HG02642 (cell line): ENCODE results near the gene CES4A.
"Not testable (repeated sequence)": the region's sequence is repeated elsewhere in the genome, so short reads cannot be mapped to it uniquely, and the experiment has no call there.

Experiments used
- ATAC-seq: cut with Tn5 transposase; IDR thresholded peaks from one replicate; pipeline ENCODE4 v1.9.1; 2021; ENCODE audit warnings: mild to moderate bottlenecking; ENCODE audit not compliant: unreplicated experiment, poor library complexity

The CES4A gene

GRCh38 chr16:66988197-66988788 is at the start of gene CES4A:
Gene CES4A (plus strand): TSS chr16:66988589. CDS start chr16:66988773, 184 bp downstream.
- ATAC-seq: no peak

- ATAC-seq: no peak
Measured at GRCh38 chr16:66939366-66939765, 49.0 kb upstream of the CES4A start.

- no peak for ATAC-seq
Measured at GRCh38 chr16:66940236-66940635, 48.2 kb upstream of the CES4A start.

- ATAC-seq: no peak
Measured at GRCh38 chr16:66942981-66943380, 45.4 kb upstream of the CES4A start.

DNA sequence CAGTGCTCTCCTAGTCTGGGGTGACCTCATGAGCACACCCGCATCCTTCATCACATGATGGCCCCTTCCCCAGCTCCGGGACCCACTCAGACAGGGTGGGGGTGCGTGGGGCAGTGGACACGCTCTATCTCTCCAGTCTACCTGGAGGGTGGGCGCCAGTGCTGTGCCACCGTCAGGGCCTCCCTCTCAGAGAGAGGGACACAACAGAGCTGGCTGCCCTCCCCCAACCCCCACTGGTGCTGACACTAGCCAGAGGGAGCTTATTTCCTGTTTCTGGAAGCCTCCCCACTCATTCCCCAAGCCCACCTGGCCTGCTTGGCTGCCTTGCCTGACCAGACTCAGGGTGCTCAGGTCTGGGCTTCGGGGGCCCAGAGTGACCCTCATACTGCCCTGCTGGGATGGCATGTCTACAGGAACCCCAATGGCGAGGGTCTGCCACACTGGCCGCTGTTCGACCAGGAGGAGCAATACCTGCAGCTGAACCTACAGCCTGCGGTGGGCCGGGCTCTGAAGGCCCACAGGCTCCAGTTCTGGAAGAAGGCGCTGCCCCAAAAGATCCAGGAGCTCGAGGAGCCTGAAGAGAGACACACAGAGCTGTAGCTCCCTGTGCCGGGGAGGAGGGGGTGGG is 44.8 kb upstream of the CES4A start:
- ATAC-seq: no peak

GRCh38 chr16:66944054-66944441 is 44.3 kb upstream of the CES4A start:
- ATAC-seq: no peak

DNA sequence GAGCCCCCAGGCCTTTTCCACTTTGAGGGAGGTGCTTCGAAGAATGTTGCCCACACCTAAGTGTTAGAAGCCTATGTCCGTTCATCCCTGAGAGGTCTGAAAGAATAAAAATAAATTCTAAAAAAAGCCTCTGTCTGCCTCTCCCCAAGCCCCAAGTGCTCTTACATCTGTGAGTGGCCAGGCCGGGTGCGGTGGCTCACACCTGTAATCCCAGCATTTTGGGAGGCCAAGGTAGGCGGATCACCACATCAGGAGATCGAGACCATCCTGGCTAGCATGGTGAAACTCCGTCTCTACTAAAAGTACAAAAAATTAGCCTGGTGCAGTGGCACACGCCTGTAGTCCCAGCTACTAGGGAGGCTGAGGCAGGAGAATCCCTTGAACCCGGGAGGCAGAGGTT is 43.4 kb upstream of the CES4A start:
- not testable (repeated sequence) for ATAC-seq

GRCh38 chr16:66945939-66946338 is 42.5 kb upstream of the CES4A start:
- ATAC-seq: no peak

- no peak for ATAC-seq
Measured at GRCh38 chr16:66946541-66946940, 41.8 kb upstream of the CES4A start.

DNA sequence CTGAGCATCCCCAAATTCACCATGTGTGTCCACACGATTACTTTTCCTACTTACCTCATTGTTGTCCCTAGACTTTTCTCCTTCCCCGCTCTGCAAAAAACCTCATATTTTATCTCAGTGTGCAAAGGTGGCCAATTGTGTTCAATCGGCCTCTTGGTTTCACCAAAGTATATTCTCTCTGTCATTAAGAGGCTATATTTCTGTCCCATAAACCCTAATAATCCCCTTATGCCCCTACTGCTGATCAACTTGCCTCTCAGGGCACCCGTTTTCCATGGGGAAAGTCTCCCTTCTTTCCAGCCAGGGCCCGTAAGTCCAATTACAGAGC is 41.5 kb upstream of the CES4A start:
- no peak for ATAC-seq

DNA sequence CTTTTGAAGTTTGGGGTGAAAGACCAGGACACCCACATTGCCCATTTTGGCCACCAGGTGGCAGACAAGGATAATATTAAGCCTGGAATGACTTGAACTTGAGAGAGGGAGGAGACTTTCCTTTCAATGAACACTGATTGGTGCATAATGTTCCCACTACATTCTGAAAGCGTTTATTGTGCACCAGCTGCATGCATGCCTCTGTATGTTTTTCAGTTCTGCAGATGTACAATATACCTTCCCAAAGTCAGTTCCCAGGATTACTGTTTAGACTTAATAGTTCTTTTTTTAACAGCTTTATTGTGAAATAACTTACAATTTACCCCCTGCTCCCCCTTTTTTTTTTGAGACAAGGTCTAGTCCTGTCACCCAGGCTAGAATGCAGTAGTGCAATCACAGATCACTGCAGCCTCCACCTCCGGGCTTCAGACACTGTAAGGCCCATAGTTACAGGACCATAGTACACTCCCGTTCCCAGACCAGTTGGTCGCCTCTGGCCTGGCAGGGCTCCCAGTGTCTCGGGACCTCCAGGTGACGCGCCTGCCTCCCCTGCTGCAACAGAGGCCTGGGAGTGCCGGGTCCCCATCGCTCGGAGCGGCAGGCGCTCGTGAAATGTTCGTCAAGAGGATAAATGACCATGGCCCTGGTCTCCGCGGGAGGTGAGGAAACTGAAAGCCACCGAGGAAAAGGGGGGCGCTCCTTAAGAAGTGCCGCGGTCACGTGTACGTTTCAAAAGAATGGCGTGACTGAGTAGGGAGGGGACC is 40.9 kb upstream of the CES4A start:
- ATAC-seq: peak; percentile 70

DNA sequence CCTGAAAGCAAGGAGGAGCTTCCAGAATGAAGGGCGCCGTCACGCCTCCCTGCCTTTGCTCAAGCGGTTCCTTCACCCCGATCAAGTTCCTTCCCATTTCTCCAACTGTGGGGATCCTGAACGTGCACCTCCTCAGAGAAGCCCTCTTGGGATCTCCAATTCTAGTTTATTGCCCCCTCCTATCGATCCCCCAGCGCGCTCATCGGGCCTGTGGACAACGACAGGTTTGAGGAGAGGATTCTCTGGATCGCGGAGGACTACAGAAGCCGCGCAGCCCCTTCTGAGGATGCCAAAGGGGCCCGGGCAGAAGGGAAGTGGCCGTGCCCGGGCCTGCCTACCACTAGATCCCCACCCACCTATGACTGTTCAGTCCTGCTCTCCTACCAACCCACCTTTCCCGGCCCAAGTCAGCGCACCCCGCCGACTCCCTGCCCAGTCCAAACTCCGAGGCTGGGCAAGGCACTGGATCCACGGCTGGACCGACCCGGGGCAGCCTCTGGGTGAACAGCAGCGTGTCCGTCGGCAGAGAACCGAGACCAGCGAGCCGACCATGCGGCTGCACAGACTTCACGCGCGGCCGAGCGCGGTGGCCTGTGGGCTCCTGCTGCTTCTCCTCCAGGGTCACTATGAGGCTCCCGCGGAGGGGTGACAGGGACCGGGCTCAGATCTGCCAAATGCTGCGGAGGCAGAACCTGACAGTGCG is 40.1 kb upstream of the CES4A start:
- no peak for ATAC-seq

DNA sequence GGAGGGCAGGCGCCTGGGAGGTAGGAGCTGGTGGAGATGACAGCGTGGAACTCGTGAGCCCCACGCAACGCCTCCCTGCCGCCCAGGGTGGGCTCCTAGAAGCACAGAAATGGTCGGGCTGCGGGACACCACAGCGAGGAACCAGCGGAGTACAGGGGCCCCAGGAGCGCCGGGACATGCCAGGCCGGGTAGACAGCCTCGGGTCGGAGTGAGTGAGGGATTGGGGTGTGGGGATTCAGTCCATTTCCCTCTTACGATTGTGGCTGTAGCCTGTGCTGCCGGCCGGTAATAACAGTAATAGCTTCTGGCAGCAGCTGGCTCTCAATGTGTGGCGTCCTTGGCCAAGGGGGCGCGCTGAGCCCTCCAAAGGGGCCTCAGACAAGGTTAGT is 39.6 kb upstream of the CES4A start:
- ATAC-seq: no peak

DNA sequence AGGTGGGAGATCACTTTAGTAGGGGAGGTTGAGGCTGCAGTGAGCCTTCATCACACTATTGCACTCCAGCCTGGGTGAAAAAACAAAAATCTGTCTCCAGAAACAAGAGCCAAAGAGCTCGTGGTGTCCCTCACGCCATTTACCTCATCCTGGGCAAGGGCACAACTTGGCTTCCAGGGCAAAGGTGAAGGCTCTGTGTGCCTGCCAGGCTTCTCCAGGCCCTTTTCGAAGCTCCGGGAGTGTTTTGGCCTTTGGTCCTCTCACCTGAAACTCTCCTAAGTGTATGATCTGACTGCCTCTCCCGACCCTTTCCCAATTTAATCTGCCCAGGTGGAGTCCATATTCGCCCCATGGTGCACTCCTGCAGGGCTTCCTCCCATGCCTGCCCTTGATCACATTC is 38.9 kb upstream of the CES4A start:
- ATAC-seq: no peak

DNA sequence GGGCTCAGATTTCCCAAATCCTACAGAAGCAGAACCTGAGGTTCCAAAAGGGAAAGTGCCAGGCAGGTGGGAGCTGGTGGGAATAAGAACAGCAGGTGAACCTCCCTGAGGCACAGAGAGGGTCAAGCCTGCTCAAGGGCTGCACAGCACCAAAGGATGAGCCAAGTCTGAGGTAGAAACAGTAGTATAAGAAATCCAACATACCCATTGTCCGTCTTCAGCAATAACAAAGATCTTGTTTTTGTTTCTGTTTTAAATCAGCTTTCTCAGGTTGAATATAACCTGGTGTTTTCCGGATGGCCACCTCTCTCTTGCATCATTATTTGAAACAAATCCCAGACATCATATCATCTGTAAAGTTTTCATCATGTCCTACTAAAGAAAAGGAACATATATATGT is 38.0 kb upstream of the CES4A start:
- ATAC-seq: no peak

- no peak for ATAC-seq
Measured at GRCh38 chr16:66950971-66951790, 37.2 kb upstream of the CES4A start.

GRCh38 chr16:66952430-66953110 is 35.8 kb upstream of the CES4A start:
- ATAC-seq: no peak

DNA sequence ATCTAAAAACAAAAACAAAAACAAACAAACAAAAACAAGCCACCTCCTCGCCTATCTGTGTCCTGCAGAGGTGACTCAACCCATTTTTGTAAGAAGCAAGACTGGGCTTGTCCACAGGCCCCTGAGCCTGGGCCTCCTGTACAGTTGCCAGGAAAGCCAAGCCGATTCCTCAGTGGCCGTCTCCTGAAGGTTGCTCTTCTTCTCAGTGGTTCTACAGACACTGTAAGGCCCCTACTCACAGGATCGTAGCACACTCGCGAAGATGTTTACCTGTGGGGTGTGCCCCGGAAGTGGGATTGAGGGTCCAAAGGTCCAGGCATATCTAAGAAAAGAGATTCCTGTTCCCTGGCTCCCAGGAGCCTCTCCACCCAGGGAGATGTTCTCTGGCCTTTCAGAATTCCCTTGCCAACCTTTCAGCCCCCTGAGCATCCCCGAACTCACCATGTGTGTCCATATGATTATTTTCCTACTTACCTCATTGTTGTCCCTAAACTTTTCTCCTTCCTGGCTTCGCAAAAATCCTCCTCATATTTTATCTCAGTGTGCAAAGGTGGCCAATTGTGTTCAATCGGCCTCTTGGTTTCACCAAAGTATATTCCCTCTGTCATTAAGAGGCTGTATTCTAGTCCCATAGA is 34.8 kb upstream of the CES4A start:
- no peak for ATAC-seq

GRCh38 chr16:66954097-66954659 is 34.2 kb upstream of the CES4A start:
- ATAC-seq: no peak
